Natural killer cell (primary cell): ENCODE measurements around the gene FARP1. TPM values are rescaled to one million over a fixed set of nuclear protein-coding genes. Genes with fewer than 3 reads are reported as not detected.

ENCODE experiments used
- ATAC-seq, 3 donors: fragments of 150-1000 bp in 2 of 3; fragments of 200-7000 bp in 1 of 3; cut with Tn5 transposase; 1 replicate in 1 of 3; 2 replicates in 2 of 3; pipeline ENCODE4 v1.10.0; 2021; ENCODE audit warnings: mild to moderate bottlenecking in 2 of 3, moderate library complexity in 2 of 3
- DNase-seq, 2 donors: peaks; one replicate each; pipeline versions ENCODE4 v3.0.0 to v3.0.0-alpha.2; 2013 to 2021; ENCODE audit warnings: mixed read lengths in 1 of 2
- H3K27ac ChIP-seq: one replicate; pipeline ENCODE4 v1.5.1; 2013; ENCODE audit warnings: mild to moderate bottlenecking, low read length
- H3K27me3 ChIP-seq: one replicate; pipeline ENCODE4 v1.6.1; 2013; ENCODE audit warnings: low read length; ENCODE audit not compliant: control insufficient read depth, insufficient read depth
- H3K36me3 ChIP-seq: one replicate; pipeline ENCODE4 v1.6.1; 2013; ENCODE audit warnings: low read length; ENCODE audit not compliant: control insufficient read depth, insufficient read depth
- H3K4me1 ChIP-seq: one replicate; pipeline ENCODE4 v1.6.1; 2013; ENCODE audit warnings: low read length; ENCODE audit not compliant: control insufficient read depth, insufficient read depth
- H3K4me3 ChIP-seq: one replicate; pipeline ENCODE4 v1.5.1; 2013; ENCODE audit warnings: low read length
- H3K9me3 ChIP-seq: one replicate; pipeline ENCODE4 v1.6.1; 2013; ENCODE audit warnings: low read length; ENCODE audit not compliant: control insufficient read depth, insufficient read depth
- H3K27ac Mint-ChIP-seq, 2 donors: one replicate each; pipeline ENCODE4 v1.8.0; 2022; ENCODE audit warnings: mild to moderate bottlenecking in 2 of 2, mixed read lengths in 2 of 2, moderate library complexity in 1 of 2
- H3K27me3 Mint-ChIP-seq, 2 donors: one replicate each; pipeline ENCODE4 v1.8.0; 2022; ENCODE audit warnings: low read depth in 2 of 2, mixed read lengths in 2 of 2
- H3K36me3 Mint-ChIP-seq: one replicate; pipeline ENCODE4 v1.8.0; 2022; ENCODE audit warnings: mixed read lengths
- H3K4me1 Mint-ChIP-seq, 2 donors: one replicate each; pipeline ENCODE4 v1.8.0; 2022; ENCODE audit warnings: mixed read lengths in 2 of 2
- H3K4me3 Mint-ChIP-seq: one replicate; pipeline ENCODE4 v1.8.0; 2022; ENCODE audit warnings: mild to moderate bottlenecking, moderate library complexity, mixed read lengths
- H3K9me3 Mint-ChIP-seq, 2 donors: one replicate each; pipeline ENCODE4 v1.8.0; 2022; ENCODE audit warnings: mixed read lengths in 2 of 2
- CTCF ChIP-seq: fragments of 200-600 bp; IDR thresholded peaks from one replicate; pipeline ENCODE4 v1.8.0; 2022; ENCODE audit warnings: antibody characterized with exemption
- WGBS: methylation state at CpG from one replicate; pipeline ENCODE4 v1.1.7; 2013; ENCODE audit warnings: missing lambda C conversion rate; ENCODE audit not compliant: insufficient coverage; 5-methylcytosine and 5-hydroxymethylcytosine counted together
- intact Hi-C: fragments of 100-400 bp; cut with micrococcal nuclease; formaldehyde crosslinking; loops from one replicate; pipeline ENCODE4 v1.14.2; 2022
- total RNA-seq, 4 donors: library from RNA; stranded (reverse); fragments of 120-200 nt in 1 of 4; gene quantifications; one replicate each; pipeline versions ENCODE4 v1.2.3 to v1.2.4, GENCODE V29; 2013 to 2022

FARP1 gene
- total RNA-seq, 3 donors from 2014 or later (not counting 1 experiment from before 2014, with no cell fraction given): 0.71 to 1.2 (median 1.1) TPM

GRCh38 chr13:98438246-98439125, 295.6 kb downstream of the FARP1 start:
- Histone ChIP-seq H3K27me3 (no peaks in the 10 kb centered on the region), H3K9me3 (no peaks in the 10 kb centered on the region), H3K27ac (no peak overlapping the region), H3K4me1 (no peaks in the 10 kb centered on the region), H3K4me3 (no peak overlapping the region), H3K36me3 (no peaks in the 10 kb centered on the region)
- DNase-seq (no peak), ATAC-seq (no peak)
- Mint-ChIP-seq H3K36me3 (no peaks in the 10 kb centered on the region), H3K27ac (no peak overlapping the region), H3K4me3 (no peak overlapping the region), H3K9me3 (no peaks in the 10 kb centered on the region), H3K4me1 (no peaks in the 10 kb centered on the region), H3K27me3 (peaks cover 0 to 2% of the 10 kb centered on the region in 2 donors)
- intact Hi-C loops: no loop called here
- 84% methylated on average over 27 of the region's 27 CpGs for WGBS
- no peak for TF ChIP-seq CTCF

GRCh38 chr13:98439126-98439828, 296.4 kb downstream of the FARP1 start:
- Histone ChIP-seq H3K4me1 (no peaks in the 10 kb centered on the region), H3K27ac (no peak overlapping the region), H3K4me3 (no peak overlapping the region), H3K27me3 (no peaks in the 10 kb centered on the region), H3K36me3 (no peaks in the 10 kb centered on the region), H3K9me3 (no peaks in the 10 kb centered on the region)
- intact Hi-C loops: no loop called here
- H3K27ac Mint-ChIP-seq: no peak overlapping the region
- no peaks in the 10 kb centered on the region for H3K4me1 Mint-ChIP-seq
- H3K27me3 Mint-ChIP-seq: peaks cover 0 to 2% of the 10 kb centered on the region in 2 donors
- TF ChIP-seq CTCF: no peak
- no peaks in the 10 kb centered on the region for H3K9me3 Mint-ChIP-seq
- no peak for ATAC-seq
- no peaks in the 10 kb centered on the region for H3K36me3 Mint-ChIP-seq
- DNase-seq: no peak
- WGBS: 93% methylated on average over 32 of the region's 32 CpGs
- H3K4me3 Mint-ChIP-seq: no peak overlapping the region

- Histone ChIP-seq H3K4me3 (no peak overlapping the region), H3K27ac (no peak overlapping the region), H3K9me3 (no peaks in the 10 kb centered on the region), H3K4me1 (peaks cover under 1% of the 10 kb centered on the region), H3K36me3 (no peaks in the 10 kb centered on the region), H3K27me3 (no peaks in the 10 kb centered on the region)
- ATAC-seq: no peak
- H3K9me3 Mint-ChIP-seq: no peaks in the 10 kb centered on the region
- peaks cover 0 to 2% of the 10 kb centered on the region in 2 donors for H3K27me3 Mint-ChIP-seq
- H3K36me3 Mint-ChIP-seq: no peaks in the 10 kb centered on the region
- peaks cover 0 to 2% of the 10 kb centered on the region in 2 donors for H3K4me1 Mint-ChIP-seq
- intact Hi-C loops: no loop called here
- DNase-seq: no peak
- no peak overlapping the region for H3K27ac Mint-ChIP-seq
- TF ChIP-seq CTCF: no peak
- H3K4me3 Mint-ChIP-seq: no peak overlapping the region
- WGBS: 93% methylated on average over 16 of the region's 16 CpGs
Measured at GRCh38 chr13:98439896-98440295, 297.0 kb downstream of the FARP1 start.
